Activated T-cell treated with anti-CD3 and anti-CD28 coated beads, Interleukin-2, amount 50 U/mL, for 48 hours (primary cell): Measurements from ENCODE around the gene KLHDC4.
"Not testable (repeated sequence)": the region's sequence is repeated elsewhere in the genome, so short reads cannot be mapped to it uniquely, and the experiment has no call there.

Experiments
- DNase-seq, 2 experiments: peaks; one replicate each; pipeline ENCODE4 v3.0.0-alpha.2; 2020

KLHDC4 gene

GRCh38 chr16:87787451-87788091 lies 21.8 kb upstream of the KLHDC4 start:
- DNase-seq = not testable (repeated sequence)

GRCh38 chr16:87784812-87785211 lies 19.0 kb upstream of the KLHDC4 start:
- DNase-seq = no peak

- no peak for DNase-seq
Observed at GRCh38 chr16:87782033-87782432, 16.2 kb upstream of the KLHDC4 start.

- peak; percentile 76 for DNase-seq
Observed at GRCh38 chr16:87780385-87780989, 14.7 kb upstream of the KLHDC4 start.

- DNase-seq = peak; percentile 98 to 99
Observed at GRCh38 chr16:87778830-87779579, 13.2 kb upstream of the KLHDC4 start.

- no peak for DNase-seq
Observed at GRCh38 chr16:87778476-87778829, 12.7 kb upstream of the KLHDC4 start.

- DNase-seq = not testable (repeated sequence)
Observed at GRCh38 chr16:87773836-87774235, 8.1 kb upstream of the KLHDC4 start.

- DNase-seq = not testable (repeated sequence)
Observed at GRCh38 chr16:87767456-87767855, 1.7 kb upstream of the KLHDC4 start.

- DNase-seq = no peak
Observed at GRCh38 chr16:87766485-87766797, 655 bp upstream of the KLHDC4 start.

GRCh38 chr16:87765473-87765775 lies 362 bp downstream of the KLHDC4 start:
- peak in 1 of 2 experiments; percentile 56 for DNase-seq

GRCh38 chr16:87764600-87765472 lies 950 bp downstream of the KLHDC4 start:
- peak; percentile 26 to 53 for DNase-seq

GRCh38 chr16:87762620-87763019 lies 3.2 kb downstream of the KLHDC4 start:
- DNase-seq = no peak

- no peak for DNase-seq
Observed at GRCh38 chr16:87762071-87762571, 3.7 kb downstream of the KLHDC4 start.

GRCh38 chr16:87761060-87761459 lies 4.7 kb downstream of the KLHDC4 start:
- no peak for DNase-seq

GRCh38 chr16:87757841-87758426 lies 7.9 kb downstream of the KLHDC4 start:
- DNase-seq = no peak

- DNase-seq = no peak
Observed at GRCh38 chr16:87754535-87754934, 11.3 kb downstream of the KLHDC4 start.

- DNase-seq = no peak
Observed at GRCh38 chr16:87747626-87748414, 18.0 kb downstream of the KLHDC4 start.

- no peak for DNase-seq
Observed at GRCh38 chr16:87746178-87746577, 19.6 kb downstream of the KLHDC4 start.

GRCh38 chr16:87744750-87745514 lies 20.9 kb downstream of the KLHDC4 start:
- no peak for DNase-seq

- no peak for DNase-seq
Observed at GRCh38 chr16:87742781-87743490, 22.9 kb downstream of the KLHDC4 start.
